T-helper 9 cell (primary cell): Measurements from ENCODE around the gene TGFBR2.
"Not testable (repeated sequence)": the region's sequence is repeated elsewhere in the genome, so short reads cannot be mapped to it uniquely, and the experiment has no call there.

Experiments
- DNase-seq: peaks from one replicate; pipeline ENCODE4 v3.0.0-alpha.2; 2020

TGFBR2 gene

DNA sequence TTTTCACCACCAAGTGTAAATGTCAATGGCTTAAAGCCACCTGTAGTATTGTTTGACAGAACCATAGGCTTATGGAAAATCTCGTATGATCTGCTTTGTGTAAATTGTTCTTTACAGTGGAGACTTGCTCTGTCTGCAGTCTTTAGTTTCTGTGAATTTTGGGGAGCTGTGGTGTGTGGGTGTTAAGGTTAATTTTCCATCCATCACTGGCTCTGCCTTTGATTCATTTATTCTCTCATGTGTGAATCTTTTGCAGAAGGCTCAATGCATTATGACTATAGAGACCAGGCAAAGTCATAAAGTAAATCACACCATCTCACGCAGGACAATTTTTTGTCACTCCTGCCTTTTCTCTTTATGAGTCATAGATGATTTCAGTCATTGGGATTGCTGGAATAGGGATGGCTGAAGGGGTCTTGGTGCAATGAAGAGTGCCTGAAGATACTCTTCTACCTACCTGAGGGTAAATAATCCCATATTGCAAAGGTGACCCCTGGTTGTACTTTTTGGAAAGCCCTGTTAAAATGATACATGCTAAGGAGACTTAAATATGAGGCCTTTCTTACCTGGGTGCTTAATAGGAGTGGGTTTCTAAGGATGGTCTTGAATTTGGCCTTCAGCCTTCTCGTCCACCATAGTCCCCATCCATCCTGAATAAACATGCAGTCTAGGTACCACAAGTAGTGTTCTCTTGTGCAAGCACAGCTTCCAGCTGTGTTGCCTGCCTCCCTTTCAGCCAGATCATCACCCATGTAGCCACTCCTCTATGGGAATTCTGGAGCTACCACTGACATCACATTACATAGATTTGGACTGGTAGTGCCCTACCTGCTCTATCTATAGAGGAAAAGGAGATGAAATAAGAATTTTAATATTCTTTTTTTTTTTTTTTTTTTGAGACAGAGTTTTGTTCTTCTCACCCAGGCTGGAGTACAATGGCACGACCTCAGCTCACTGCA is 14.3 kb downstream of the TGFBR2 start:
- DNase-seq = no peak

DNA sequence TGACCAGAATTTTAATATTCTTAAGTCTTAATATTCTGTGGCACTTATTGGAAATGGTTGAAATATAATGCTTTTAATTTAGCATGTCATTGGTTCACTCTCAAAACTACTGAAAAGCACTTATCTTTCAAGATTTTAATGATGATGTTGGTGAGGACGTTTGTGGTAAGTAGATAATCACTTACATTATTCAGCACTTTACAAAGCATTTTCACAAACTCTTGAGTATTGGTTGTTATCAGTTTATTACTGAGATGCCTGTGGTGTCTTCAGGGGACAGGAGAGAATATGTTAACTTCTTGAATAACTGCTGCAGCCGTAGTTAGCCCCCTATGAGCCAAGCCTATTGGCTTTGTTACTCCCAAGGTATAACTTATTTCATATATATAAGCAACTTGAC is 15.2 kb downstream of the TGFBR2 start:
- no peak for DNase-seq

DNA sequence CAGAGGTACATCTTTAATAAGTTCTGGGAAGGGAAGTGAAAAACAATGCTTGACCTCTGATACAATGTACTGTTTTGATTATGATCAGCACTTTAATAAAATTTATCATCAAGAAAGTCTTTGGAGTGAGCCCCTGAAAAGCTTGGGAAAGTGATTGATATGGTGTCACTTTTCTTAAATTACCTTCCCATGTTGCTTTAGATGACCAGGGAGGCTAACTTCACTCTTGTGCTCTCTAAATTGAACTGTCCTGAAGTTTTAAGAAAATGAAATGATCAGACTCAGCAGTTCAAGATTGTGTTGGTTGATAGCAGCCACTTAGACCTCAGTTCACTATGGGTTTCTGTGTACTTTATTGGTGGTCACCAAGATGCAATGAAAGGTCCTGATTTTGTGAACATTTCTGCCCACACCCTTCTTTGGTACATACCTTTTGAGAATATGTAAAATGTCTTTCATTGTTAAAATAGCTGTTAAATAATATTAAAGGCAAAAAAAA is 15.7 kb downstream of the TGFBR2 start:
- no peak for DNase-seq

DNA sequence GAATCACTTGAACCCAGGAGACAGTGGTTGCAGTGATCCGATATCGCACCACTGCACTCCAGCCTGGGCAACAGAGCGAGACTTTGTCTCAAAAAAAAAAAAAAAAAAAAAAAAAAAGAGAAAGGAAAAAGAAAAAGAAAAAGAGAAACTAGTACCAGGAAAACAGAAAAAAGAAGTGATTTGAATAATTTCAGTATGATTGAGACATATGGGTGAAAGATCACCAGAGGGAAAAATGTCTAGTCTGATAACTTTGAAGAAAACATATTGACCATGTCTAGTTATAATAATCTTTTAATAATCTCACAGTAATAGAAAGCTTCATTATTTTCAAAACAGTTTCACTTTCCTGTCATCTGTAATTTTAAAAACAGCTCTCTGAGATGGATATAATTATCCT is 16.4 kb downstream of the TGFBR2 start:
- no peak for DNase-seq

DNA sequence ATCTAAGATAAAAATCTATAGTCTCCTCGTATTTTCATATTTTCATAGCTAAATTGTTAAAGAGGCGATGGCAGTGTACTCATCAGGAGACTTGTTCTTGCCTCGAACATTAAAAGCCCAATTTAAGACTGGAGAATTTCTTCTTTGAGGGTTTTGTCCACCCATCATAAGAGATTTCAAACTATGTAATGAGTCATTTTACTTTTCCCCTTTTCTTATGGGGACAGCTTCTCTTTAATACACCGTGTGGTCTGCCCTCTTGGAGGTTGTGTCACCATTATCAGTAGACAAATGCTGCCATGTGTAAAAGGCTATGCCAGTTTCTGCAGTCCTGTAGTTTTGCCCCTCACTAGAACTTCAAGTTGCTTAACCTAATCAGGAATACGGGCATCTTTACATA is 16.9 kb downstream of the TGFBR2 start:
- no peak for DNase-seq

DNA sequence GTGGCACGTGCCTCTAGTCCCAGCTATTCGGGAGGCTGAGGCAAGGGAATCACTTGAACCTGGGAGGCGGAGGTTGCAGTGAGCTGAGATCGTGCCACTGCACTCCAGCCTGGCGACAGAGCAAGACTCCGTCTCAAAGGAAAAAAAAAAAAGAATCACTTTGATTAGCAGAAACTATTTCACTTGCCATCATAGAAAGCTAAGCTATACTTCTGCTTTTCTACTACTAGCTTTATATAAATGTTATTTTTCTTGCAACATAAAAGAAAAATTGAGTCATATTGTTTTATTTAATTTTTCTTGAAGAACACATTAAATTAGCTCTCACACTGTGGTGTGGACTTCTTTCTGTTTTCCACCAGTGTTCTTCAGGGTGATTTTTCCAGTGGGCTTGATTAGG is 18.1 kb downstream of the TGFBR2 start:
- DNase-seq = not testable (repeated sequence)

DNA sequence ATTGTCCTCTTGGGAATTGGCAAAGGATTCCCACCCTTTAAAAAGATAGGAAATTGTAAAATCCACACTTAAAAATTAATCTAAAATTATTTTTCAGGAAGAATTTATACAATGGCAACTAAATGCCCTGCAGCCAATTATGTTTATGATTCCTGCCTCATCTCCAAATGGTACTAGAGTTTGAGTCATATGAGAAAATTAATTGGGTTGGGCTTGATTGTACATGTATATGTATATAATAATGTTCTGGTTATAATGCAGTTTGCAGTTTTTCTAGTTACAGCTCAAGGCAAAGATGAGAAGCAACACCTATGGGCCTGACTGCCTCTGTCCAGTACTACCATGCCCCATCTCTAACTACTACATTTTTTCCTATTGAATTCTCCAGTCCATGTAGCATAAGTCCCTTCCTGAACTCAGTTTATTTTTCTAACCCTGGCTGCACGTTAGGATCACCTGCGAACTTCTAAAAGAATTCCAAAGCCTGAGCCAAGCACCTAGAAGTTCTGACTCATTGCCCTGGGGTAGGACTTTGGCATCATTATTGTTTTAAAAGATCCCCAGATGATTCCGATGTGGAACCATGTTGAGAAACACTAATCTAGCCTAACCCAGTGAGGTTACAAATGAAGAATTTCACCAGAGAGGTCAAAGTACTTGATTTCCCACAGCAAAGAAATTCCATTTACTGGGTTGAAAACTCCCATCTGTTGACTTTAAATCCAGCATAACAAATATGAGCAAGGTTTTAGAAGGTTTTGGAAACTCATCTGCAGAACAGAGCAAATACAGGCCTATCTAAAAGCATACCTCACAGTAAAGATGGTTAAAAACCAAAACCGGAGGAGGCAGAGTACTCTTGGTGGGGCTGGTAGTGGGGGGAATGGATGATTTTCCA is 19.4 kb downstream of the TGFBR2 start:
- no peak for DNase-seq

DNA sequence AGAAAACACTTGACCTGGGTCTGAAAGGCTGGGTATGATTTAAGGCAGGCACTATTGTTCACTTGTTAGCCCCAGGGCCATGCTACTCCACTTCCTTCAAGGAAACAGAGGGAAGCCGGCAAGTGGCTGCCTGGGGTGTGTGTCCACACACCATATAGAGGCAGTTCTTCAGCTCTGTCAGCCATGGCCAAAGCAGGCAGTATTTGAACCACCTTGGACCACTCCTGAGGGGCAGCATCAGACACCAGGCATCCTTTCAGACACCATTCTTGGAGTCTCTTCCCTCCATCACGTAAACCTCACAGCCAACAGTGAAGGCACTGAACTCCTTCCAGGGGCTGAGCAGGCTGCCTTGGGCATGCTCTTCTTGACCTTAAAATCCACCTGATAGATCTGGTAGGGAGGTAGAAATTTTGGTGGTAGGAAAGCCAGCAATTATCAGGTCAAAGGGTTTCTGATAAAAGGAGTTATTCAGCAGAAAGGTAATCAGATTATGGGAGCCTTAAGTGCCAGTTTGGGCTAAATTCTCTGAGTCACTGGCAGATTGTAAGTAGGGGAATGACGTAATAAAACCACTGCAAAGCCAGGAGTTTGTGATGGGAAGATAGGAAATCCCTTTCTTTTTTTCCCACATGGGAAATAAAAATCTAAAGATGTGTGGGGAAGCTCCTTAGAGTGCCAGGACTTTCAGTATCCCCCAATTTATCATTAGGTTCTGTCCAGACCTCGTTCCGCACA is 20.2 kb downstream of the TGFBR2 start:
- DNase-seq = no peak

DNA sequence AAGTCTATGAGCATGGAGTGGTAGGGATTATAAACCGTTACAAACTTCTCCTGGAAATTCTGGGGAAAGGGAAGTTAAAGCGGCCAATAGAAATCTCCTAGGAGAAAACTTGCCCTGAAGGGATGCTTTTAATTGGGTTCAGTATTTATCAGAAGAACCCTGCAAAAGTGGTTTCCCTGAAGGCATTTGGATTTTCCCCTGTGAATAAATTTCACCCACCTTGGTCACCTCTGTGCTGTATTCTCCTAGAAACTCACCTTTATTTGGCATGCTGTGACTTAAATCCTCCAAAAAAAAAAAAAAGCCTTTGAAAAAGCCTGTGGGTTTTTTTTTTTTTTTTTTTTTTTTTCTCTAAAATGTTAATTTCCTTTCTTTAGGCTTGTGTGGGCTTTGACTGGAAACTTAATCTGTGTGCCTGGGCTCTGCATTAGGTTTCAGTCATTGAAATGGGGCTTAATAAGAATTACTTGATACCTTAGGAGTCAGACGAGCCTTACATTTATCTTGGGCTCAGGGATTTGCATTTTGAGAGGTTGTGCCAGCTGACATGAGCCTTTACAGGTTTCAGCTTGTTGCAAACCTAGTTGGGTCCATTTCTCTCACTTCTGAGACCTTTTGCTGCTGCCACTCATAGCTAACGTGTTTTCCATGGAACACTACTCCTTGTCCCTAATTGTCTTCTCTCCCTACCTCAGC is 22.0 kb downstream of the TGFBR2 start:
- DNase-seq = no peak

DNA sequence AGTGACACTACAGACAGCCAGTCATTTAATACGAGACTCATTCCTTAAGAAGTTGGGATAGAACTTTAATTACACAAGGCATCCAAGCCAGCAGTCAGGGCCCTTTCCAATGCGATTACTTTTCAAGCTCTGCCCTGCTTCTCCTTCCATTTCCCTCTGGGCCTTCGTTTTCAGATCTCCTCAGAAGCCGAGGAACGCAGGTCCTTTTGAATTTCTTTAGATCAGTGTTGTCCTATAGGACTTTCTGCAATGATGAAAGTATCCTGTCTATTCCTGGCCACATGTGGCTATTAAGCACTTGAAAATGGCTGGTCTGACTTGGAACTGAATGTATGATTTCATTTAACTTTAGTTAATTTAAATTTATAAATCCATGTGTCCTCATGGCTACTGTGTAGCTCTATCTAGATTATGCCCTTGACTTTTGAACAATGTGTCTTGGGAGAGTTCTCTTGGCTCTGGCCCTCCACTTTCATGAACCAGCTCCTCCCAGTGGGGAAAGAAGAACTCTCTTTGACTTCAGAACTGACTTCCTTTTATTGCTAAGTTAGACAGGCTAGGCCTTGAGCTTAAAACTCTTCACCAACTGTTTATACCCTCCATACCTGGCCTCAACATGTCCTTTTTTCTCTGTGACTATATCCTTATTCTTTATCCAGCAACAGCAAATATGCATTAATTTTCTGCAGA is 22.6 kb downstream of the TGFBR2 start:
- no peak for DNase-seq

DNA sequence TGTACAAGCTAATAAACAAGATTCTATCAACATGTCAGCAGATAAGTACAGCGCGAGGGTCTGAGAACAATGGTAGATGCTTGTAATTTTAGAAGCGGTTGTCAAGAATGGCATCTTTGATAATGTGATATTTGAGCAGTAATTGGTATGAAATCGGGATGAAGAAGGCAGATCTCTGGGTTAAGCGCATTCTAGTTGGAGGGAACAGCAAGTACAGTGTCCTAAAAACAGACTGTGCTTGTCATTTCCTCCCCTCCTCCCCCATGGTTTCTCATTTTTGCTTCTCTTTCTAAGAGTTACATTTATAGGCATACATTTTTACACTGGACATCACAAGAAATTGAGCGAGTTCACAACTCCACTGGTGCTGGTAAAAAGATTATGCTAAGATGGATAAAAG is 23.3 kb downstream of the TGFBR2 start:
- DNase-seq = no peak

DNA sequence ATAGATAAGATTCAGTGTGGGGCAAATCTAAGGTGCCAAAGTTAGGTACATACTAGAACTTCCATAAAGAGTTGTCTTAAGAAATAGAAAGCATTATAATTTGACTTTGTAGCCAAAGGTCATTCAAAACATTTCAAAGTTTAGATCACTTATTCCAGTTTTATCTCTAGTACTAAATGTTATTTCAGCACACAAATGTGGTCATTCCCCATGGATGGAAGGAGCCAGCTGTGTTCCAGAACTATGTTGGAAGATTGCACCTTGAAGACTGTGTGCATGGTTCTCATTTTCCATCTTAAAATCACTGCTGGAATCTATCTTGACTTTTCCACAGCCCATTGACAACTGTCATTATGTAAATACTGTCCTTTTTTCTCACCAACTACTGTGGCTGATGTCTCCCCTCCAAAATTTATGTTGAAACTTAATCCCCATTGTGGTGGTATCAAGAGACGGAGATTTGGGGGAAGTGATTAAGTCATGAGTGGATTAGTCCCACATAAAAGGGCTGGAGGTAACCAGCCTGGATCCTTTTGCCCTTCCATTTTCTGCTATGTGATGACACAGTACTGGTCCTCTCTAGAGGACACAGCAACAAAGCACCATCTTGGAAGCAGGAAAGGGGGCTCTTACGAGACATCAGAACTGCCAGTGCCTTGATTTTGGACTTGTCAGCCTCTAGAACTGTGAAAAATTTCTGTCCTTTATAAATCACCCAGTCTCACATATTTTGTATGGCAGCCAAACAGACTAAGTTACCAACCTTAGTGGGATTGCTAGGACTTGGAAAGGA is 24.0 kb downstream of the TGFBR2 start:
- no peak for DNase-seq

DNA sequence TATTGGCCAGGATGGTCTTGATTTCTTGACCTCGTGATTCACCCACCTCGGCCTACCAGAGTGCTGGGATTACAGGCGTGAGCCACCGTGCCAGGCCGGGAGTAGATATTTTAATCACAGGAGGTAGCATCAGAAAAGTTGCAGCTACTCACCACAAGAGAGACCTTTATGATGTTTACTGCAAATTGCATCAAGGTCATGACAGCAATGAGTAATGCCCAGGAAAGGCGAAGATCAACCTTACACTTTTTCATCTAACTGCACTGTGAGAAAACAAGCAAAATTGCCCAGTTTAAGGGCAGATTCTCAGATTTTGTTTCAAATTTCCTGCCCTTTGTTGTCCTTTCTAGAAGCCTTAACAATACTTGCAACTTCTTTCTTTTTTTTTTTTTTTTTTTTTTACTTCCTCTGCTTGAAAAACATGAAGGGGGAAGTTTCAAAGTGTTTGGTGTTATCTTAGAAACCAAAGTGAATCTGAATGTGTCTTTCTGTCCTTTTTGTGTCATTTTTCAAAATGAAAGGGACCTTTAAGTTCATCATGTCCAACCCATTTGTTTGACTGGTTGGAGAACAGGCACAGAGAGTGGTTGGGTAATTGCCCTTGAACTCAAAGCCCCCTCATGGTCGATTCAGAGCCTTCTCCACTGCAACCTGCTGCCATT is 25.0 kb downstream of the TGFBR2 start:
- peak; percentile 23 for DNase-seq

DNA sequence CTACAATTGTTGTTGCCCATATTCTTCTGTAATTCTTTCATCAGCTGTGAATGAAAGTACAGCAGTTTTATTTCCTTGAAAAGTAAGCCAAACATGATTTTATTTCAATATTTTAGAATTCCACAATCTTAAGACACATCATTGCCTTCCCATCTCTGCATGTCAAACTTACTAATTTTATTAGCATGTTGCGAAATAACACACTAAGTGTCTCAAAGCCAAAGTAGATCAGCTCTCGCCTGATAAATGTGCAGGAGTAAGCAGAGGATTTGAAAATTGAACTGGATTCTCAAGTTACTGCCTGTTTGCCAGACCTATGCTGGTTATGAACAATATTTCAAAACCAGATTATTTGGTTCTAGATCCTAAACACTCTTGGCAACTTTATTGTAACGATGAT is 25.7 kb downstream of the TGFBR2 start:
- DNase-seq = no peak

DNA sequence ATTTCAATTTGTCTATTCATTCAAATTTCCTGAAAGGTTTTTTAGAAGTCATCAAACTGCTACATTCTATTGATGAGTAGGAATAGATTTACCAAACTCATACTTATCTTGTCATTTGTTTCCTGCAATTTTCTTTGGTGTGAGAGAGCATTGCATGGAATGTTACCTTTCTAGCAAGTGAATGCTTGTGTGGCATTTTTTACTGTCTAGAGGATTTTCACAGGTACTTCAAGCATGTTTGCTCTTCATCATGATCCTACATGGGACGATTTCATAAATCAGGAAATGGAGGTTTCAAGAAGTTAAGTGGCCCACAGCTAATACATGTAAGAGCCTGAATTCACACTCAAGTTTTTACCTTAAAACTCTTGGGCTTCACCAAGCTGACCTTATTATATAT is 26.1 kb downstream of the TGFBR2 start:
- no peak for DNase-seq

DNA sequence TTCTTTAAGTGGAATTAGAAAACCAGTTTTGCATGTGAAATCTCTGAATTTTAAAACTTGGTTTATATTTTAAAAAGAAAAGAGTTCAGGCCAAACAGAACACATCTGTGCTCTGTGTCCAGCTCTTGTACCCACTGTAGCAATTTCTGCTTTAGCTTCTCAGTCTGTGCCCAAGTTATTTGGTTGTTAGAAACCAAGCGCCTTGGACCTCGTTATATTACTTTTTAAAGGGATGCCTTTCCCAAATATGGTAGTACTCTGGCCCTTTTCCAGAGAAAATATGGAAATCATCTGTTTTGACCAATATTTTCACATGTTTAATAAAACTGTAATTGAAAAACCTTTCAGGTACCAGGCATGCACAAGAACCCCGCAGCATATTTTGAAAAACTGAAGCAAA is 27.3 kb downstream of the TGFBR2 start:
- no peak for DNase-seq

DNA sequence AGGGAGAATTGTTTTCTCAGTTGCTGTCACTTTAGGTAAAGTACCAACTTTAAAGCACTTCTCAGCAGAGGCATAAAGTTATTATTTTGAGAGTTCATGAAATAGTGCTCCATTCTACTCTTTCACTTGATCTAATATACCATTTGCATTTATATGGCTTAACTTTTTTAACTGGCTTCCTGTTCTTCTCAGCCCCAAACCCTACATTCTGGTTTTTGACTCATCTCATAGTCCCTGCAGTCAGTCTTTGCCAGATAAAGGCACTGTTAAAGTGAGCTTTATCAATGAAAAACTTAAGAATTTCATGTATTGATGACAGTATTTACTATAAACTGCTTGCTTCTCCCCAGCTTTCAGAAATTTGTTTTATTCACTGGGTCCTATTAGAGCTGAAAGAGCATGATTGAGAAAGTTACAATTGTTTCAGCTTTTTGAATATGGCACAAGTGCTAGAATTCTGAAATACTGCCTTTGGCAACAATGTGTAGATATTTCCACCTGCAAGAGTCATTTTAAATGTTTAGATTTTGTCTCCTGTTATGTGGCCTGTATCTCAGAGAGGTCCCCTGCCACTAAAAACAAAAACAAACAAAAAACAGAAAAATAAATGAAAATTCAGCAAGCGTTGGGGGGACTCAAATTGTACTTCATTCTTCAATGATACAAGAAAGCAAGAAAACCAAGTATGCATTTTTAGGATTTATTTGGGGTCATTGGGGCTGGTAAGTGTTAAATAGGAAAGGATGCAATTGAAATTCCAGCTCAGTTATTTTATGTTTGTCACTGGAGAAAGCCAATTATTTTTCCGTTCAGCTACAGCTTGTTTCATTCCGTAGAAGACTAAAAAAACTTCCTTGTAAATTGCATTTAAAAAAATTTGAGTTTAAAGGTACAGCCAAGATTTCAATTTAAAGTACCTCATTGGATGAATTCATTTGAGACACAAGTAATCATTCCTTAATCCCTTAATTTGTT is 28.6 kb downstream of the TGFBR2 start:
- DNase-seq = no peak

DNA sequence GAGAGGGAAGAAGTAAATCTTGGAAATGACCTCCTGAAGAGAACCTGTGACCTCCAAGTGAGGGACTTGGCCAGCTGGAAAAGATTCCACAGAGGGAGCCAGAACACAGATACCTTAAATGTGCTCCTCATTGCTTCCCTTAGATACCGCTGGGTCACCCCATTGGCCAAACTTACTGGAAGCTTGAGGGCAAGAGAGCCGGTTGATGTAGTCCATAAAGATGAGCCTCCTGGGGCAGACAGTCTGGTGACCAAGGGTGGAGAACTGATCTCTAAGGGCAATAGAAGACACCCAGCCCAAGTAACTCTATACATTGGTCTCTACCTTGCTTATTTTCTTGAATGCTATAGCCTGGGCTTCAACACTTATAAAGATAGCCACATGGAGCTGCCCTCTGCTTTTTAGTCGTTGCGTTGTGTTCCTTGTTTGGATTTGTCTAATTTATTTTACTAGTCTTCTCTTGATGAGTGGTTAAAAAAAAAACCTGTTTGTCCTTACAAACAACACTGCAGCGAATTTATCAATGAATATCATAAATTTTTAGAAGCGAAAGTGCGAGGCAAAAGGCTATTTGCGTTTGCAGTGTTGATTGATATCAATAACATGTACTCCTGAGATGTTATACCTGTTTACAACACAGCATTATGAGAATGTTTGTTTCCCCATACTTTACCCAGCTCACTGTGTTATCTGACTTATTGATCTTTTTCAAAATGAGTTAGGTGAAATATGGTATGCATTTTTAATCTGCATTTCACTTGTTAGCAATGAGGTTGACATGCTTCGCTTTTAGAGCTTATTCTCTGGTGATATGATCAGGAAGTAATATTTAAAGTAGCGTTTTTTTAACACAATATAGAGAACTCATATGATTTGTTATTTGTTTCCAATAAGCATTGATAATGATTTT is 31.2 kb downstream of the TGFBR2 start:
- no peak for DNase-seq
